Superior temporal gyrus (tissue), 1 donor: ENCODE measurements around the gene ITGB3BP.

Source experiments
- DNase-seq: peaks from one replicate; pipeline ENCODE4 v3.0.0-alpha.2; 2016; ENCODE audit errors: extremely low spot score

Gene ITGB3BP

GRCh38 chr1:63418101-63418500 is 104.9 kb downstream of the ITGB3BP start:
- no peak for DNase-seq

GRCh38 chr1:63414691-63415365 is 108.2 kb downstream of the ITGB3BP start:
- no peak for DNase-seq

- no peak for DNase-seq
These were observed 109.6 kb downstream of the ITGB3BP start for GRCh38 chr1:63413394-63413793.

- no peak for DNase-seq
These were observed 112.0 kb downstream of the ITGB3BP start for GRCh38 chr1:63411066-63411465.

- no peak for DNase-seq
These were observed 114.7 kb downstream of the ITGB3BP start for GRCh38 chr1:63408331-63408730.

GRCh38 chr1:63407002-63407401 is 116.0 kb downstream of the ITGB3BP start:
- DNase-seq, result no peak

- DNase-seq, result no peak
These were observed 117.0 kb downstream of the ITGB3BP start for GRCh38 chr1:63405987-63406386.

GRCh38 chr1:63405021-63405420 is 118.0 kb downstream of the ITGB3BP start:
- no peak for DNase-seq

- DNase-seq, result no peak
These were observed 119.6 kb downstream of the ITGB3BP start for GRCh38 chr1:63403386-63403785.

- DNase-seq, result no peak
These were observed 121.1 kb downstream of the ITGB3BP start for GRCh38 chr1:63401945-63402344.
